Osteocyte (in vitro differentiated cells): ENCODE data around the gene ECE2. TPM values are rescaled to one million over a fixed set of nuclear protein-coding genes. Genes with fewer than 3 reads are reported as not detected.

ENCODE experiments used
- DNase-seq: peaks from one replicate; pipeline ENCODE4 v3.0.0; 2021; ENCODE audit warnings: mixed read lengths; ENCODE audit not compliant: unreplicated experiment; ENCODE audit errors: extremely low spot score
- H3K27ac Mint-ChIP-seq: one replicate; pipeline ENCODE4 v1.8.0; 2021; ENCODE audit warnings: mild to moderate bottlenecking, mixed read lengths; ENCODE audit not compliant: unreplicated experiment
- H3K27me3 Mint-ChIP-seq: one replicate; pipeline ENCODE4 v1.8.0; 2021; ENCODE audit warnings: mixed read lengths; ENCODE audit not compliant: unreplicated experiment
- H3K36me3 Mint-ChIP-seq: one replicate; pipeline ENCODE4 v1.8.0; 2021; ENCODE audit warnings: mixed read lengths; ENCODE audit not compliant: unreplicated experiment
- H3K4me1 Mint-ChIP-seq: one replicate; pipeline ENCODE4 v1.8.0; 2021; ENCODE audit warnings: mixed read lengths; ENCODE audit not compliant: unreplicated experiment
- H3K4me3 Mint-ChIP-seq: one replicate; pipeline ENCODE4 v1.8.0; 2021; ENCODE audit warnings: mild to moderate bottlenecking, moderate library complexity, mixed read lengths; ENCODE audit not compliant: unreplicated experiment
- H3K9me3 Mint-ChIP-seq: one replicate; pipeline ENCODE4 v1.8.0; 2021; ENCODE audit warnings: mixed read lengths; ENCODE audit not compliant: unreplicated experiment
- total RNA-seq: library from RNA; stranded (reverse); gene quantifications from 2 replicates; pipeline ENCODE4 v1.2.1, GENCODE V29; 2021
- TF ChIP-seq, protein P1 (sequence below): fragments of 200-600 bp; sonication (generic); IDR thresholded peaks from 2 replicates; pipeline ENCODE4 v1.5.0; 2021; ENCODE audit warnings: antibody characterized with exemption, mild to moderate bottlenecking, moderate library complexity

The ECE2 gene
- total RNA-seq, 1 donor from 2014 or later: not detected

DNA sequence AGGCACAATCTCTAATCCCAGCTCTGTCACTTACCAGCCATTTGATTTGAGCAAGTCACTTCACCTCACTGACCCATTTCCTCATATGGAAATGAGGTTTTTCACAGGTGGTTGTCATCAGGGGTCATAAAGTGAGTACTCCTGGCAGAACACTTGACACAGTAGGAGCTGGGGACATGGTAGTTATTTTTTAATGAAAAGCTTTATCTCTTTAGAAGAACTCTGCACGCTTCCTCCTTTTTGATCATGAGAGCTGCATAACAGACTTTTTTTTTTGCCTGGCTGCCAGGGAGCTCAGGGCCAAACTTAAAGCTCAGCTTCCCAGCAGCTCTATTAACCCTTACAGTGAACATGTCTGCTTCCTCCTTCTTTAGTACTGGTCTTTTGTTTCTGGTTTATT lies 38.0 kb upstream of the ECE2 start:
- TF ChIP-seq, protein P1, sequence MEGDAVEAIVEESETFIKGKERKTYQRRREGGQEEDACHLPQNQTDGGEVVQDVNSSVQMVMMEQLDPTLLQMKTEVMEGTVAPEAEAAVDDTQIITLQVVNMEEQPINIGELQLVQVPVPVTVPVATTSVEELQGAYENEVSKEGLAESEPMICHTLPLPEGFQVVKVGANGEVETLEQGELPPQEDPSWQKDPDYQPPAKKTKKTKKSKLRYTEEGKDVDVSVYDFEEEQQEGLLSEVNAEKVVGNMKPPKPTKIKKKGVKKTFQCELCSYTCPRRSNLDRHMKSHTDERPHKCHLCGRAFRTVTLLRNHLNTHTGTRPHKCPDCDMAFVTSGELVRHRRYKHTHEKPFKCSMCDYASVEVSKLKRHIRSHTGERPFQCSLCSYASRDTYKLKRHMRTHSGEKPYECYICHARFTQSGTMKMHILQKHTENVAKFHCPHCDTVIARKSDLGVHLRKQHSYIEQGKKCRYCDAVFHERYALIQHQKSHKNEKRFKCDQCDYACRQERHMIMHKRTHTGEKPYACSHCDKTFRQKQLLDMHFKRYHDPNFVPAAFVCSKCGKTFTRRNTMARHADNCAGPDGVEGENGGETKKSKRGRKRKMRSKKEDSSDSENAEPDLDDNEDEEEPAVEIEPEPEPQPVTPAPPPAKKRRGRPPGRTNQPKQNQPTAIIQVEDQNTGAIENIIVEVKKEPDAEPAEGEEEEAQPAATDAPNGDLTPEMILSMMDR: no peak
- no peak overlapping the region for H3K4me3 Mint-ChIP-seq
- H3K4me1 Mint-ChIP-seq: no peaks in the 10 kb centered on the region
- peaks cover 7% of the 10 kb centered on the region for H3K36me3 Mint-ChIP-seq
- H3K9me3 Mint-ChIP-seq: no peaks in the 10 kb centered on the region
- peaks cover 3% of the 10 kb centered on the region for H3K27me3 Mint-ChIP-seq
- no peak overlapping the region for H3K27ac Mint-ChIP-seq
- DNase-seq: no peak

DNA sequence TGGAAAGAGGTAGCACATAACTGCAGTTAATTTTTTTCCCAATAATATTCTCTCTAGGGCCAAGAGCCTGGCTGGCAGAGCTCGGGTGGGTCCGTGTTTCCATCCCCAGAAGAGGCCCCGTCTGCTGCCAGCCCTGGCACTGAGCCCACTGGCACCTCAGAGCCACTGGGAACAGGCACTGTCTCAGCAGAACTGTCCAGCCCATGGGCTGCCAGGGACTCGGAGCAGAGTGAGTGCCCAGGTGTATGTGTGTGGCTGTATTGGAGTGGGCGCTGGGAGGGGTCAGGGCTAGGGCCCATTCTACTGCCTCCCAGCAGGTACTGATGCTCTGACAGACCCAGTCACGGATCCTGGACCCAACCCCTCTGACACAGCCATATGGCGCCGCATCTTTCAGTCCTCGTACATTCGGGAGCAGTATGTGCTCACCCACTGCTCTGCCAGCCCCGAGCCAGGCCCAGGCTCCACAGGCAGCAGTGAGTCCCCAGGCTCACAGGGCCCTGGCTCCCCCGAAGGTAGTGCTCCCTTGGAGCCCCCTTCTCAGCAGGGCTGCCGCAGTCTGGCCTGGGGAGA lies 37.5 kb upstream of the ECE2 start:
- Mint-ChIP-seq H3K4me1 (no peaks in the 10 kb centered on the region), H3K36me3 (peaks cover 12% of the 10 kb centered on the region), H3K27me3 (no peaks in the 10 kb centered on the region), H3K4me3 (no peak overlapping the region), H3K27ac (no peak overlapping the region), H3K9me3 (no peaks in the 10 kb centered on the region)
- TF ChIP-seq, protein P1: no peak
- no peak for DNase-seq

DNA sequence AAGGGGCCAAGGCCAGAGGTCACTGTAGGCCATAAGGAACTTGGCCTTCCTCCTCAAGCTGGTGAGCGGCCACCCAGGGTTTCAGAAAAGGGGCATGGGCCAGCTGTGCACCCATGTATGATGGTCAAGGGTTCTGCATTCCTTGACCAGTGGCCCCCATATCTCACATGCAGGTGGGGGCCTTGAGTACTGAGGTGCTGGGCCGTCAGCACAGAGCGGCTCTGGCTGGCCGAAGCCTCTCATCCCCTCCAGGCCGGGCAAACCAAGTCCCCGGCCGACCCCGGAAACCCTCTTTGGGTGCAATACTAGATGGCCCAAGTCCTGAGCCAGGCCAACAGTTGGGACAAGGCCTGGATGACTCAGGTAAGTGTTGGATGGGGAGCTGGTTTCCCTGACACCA lies 36.6 kb upstream of the ECE2 start:
- no peak for DNase-seq
- Mint-ChIP-seq H3K4me1 (no peaks in the 10 kb centered on the region), H3K9me3 (no peaks in the 10 kb centered on the region), H3K27ac (no peak overlapping the region), H3K27me3 (no peaks in the 10 kb centered on the region), H3K36me3 (peaks cover 14% of the 10 kb centered on the region), H3K4me3 (no peak overlapping the region)
- TF ChIP-seq, protein P1: no peak

DNA sequence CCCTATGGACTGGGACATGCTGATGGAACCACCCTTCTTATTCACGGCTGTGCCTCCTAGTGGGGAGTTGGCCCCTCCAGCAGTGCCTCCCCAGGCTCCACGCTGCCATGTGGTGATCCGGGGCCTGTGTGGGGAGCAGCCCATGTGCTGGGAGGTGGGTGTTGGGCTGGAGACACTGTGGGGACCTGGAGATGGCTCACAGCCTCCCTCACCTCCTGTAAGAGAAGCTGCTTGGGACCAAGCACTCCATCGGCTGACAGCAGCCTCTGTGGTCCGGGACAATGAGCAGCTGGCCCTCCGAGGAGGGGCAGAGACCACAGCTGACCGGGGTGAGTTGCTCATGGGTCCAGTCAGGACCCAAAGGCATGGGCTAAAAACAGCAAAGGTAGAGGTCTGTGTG lies 36.1 kb upstream of the ECE2 start:
- no peaks in the 10 kb centered on the region for H3K4me1 Mint-ChIP-seq
- H3K9me3 Mint-ChIP-seq: no peaks in the 10 kb centered on the region
- H3K27ac Mint-ChIP-seq: no peak overlapping the region
- DNase-seq: no peak
- no peak overlapping the region for H3K4me3 Mint-ChIP-seq
- H3K27me3 Mint-ChIP-seq: no peaks in the 10 kb centered on the region
- peaks cover 14% of the 10 kb centered on the region for H3K36me3 Mint-ChIP-seq
- TF ChIP-seq, protein P1: no peak

DNA sequence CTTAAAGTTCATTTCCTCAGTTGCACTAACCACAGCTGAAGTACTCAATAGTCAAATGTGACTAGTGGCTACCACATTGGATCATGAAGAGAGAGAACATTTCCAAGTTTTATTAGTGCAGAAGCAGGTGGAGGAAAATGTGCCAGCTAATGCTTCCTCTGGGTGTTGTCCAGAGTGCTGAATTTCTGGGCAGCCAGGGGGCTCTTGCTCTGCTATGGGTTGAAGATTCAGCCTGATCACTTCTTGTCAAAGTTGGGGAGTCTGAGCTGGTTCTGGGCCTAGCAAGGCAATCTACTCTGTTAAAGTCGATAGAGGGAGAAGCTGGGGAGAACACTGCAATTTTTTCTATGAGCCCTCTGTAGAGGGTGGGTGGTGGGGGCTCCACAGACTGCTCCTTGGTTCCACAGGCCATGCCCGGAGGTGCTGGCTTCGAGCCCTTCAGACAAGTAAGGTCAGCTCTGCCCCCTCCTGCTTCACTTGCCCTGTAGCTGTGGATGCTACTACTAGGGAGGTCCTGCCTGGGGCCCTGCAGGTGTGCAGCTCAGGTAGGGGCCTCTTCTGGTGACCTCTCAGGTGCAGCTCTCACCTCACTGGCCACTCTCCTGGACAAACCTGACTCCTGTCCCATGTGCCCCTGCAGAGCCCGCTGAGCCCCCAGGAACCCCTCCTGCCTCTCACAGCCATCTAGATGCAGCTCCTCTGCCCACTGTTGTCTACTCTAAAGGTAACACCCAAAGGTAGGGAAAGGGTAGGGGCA lies 35.3 kb upstream of the ECE2 start:
- no peak overlapping the region for H3K27ac Mint-ChIP-seq
- TF ChIP-seq, protein P1: peak; percentile 10
- no peaks in the 10 kb centered on the region for H3K4me1 Mint-ChIP-seq
- H3K9me3 Mint-ChIP-seq: no peaks in the 10 kb centered on the region
- DNase-seq: no peak
- H3K27me3 Mint-ChIP-seq: no peaks in the 10 kb centered on the region
- H3K36me3 Mint-ChIP-seq: peaks cover 21% of the 10 kb centered on the region
- H3K4me3 Mint-ChIP-seq: no peak overlapping the region
